Activated CD4-positive, alpha-beta T cell treated with anti-CD3 and anti-CD28 coated beads, Interleukin-2, Interleukin-4, amounts not matched to agents 100 ng/mL and 50 ng/mL, durations not matched to agents 16 hours and 8 hours (primary cell): ENCODE data around the gene LRRC4C.

Source experiments
- DNase-seq: peaks from one replicate; pipeline ENCODE4 v3.0.0-alpha.2; 2020; ENCODE audit warnings: low spot score

The LRRC4C gene

DNA sequence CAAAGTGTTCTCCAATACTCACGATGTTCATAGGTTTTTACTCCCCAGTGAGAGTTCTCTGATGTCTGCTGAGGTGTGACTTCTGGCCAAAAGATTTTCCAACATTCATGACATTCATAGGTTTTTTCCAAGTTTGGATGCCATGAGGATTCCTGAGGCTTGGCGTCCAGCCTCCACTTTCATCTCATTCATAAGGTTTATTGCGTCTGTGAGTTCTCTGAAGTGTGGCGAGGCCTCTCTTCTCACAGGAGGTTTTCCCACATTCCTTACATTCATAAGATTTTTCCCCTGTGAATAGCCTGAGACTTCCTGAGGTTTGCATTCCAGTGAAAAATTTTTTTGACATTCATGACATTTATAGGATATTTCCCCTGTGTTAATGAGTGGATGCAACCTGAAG, 1014.1 kb downstream of the LRRC4C start:
- DNase-seq: no peak

DNA sequence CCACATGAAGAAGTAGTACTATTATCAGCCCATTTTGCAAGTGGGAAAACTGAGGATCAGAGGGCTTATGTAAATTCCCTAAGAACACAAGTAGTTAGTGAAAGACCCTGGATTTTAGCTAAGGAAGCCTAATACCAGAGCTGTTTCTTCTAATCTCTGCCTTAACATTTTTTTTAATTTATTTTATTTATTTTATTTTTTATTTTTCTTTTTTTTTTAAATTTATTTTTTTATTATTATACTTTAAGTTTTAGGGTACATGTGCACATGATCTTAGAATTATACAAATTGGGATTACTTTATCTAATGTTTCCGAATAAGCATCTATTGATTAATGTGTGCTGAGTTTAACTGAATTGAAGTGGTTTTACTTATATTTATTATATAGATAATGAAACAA, 1015.3 kb downstream of the LRRC4C start:
- DNase-seq: no peak

DNA sequence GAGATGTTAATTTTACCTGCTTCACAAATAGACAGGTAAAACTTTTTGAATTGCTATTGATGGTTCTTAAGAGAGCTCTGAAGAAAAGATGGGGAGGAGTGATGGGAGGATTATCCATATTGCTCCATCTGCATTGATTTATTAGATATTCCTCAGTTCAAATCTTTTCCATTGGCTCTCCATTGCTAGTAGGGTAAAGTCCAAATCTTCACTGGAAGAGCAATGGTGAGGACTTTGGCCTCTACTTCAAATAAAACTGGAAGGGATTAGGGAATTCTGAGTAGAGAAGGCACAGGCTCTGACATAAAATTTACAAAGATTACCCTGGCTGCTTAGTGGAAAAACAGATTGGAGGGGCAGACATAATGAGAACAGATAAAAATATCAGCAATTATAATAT, 1024.1 kb downstream of the LRRC4C start:
- DNase-seq: no peak

DNA sequence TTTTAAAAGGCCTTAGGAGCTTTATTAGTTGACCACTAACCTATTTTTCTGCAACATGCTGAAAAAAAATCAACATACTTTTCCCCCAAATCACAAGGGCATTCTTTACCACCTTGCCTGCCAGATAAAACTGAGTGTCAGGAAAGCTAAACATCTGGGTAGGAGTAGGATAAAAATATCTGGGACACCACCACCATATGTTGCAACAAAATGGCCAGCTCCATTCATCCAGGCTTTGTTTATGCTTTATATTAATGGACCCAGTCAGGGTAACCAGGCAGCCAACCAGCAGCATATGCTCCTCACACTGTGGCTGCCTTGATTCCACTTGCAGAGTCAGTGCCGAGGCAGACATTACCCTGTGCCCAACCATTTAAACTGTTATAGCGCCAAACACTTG, 1024.5 kb downstream of the LRRC4C start:
- no peak for DNase-seq

DNA sequence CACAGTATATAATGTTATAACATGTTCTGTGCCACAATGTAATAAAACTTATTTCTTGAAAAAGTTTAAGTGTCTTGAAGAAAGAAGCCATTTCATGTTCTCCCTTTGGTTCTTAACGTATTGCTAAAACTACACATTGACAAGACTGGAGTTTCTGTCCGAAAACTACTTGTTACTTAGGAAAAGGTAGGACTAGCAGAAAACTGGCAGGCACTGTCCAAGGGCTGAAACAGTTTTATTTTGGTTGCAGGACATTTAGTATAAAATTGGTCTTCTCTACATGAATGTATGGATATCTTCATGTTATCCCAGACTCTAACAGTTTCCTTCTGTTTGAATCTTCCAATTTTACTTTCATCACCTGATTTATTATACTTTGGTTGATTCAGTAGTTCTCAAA, 1027.1 kb downstream of the LRRC4C start:
- no peak for DNase-seq

DNA sequence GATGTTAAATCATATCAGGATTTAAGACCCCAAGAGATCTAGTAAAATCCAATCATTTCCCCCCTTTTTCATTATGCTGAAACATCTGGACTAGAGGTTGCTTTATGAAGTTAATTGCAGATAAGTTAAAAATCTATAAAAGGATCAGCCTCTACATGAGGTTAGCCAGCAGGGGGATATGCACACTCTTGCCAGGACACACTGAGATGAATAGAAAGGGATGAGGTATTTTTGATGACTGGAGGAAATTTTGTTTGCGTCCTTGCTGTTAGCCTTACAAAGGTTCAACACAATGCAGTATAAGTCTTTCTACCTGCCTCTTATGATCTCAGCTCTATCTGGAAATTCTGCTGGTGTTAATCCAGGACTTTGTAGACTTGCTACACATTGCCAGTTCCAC, 1034.3 kb downstream of the LRRC4C start:
- DNase-seq: no peak

DNA sequence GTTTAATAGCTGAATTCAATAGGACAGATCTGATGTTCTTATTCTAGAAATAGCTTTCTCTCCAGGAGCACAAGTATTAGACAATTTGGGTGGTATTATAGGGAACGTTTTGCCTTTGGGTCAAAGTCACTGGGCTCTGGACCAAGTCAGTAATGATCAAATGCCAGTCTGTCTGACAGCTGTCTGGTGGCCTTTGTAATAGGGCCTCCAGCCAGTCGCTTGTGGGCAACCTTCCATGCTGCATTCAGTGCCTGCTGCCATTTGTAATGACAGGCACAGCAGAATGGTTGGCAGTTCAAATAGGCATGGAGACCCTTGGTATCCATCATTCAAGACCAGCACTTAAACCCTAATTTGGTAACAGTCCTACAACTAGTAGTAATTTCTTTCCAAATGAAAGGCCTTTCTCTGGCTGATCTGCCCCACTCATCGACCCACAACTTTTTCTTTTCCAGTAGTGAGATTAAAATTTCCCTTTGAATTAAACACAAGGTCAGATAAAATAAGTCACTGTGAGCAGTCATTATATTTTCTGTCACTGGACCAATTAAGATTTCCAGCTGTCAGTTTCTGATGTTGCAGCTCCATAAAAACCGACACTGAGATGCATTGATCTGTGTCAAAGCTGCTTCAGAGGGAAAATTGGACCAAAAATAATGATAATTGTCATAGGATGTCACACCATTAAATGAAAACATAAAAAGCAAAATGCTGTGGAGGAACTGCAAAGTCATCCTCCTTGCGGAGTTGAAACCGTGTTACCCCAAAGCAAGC, 1038.1 kb downstream of the LRRC4C start:
- no peak for DNase-seq

DNA sequence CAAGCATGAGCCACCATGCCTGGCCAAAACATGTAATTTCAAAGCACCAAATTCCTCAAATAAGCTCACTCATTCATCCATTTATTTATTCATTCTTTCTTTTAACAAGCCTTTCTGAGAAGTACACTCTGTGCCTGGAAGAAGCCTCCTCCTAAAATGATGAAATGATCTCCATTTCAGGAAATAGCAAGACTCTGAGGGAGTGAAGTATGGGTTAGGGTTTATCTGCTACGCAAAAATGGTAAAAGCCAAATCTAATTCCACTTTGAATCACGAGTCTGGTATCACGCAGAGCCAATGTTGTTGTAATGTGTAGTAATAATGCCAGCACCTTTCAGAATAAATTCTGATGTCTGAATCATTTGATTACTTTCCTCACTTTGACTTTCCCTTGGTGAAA, 1041.8 kb downstream of the LRRC4C start:
- no peak for DNase-seq

DNA sequence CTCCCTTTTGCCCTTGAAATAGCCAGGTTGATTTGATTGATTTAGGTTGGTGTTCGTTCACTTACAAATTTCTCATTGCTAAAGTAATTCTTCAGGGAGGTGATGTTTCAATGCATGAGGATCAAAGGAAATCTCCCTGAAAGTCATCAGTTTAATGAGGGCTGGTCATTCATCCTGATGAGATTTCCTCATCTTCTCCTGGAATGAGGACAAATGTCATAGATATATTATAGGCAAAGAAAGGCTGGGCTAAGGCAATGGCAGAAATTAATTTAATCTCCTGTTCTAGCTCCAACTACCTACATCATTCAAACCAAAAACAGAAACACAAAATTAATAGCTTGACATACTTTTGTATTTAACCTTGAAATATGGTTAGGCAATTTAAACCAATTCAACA, 1052.1 kb downstream of the LRRC4C start:
- DNase-seq: no peak

DNA sequence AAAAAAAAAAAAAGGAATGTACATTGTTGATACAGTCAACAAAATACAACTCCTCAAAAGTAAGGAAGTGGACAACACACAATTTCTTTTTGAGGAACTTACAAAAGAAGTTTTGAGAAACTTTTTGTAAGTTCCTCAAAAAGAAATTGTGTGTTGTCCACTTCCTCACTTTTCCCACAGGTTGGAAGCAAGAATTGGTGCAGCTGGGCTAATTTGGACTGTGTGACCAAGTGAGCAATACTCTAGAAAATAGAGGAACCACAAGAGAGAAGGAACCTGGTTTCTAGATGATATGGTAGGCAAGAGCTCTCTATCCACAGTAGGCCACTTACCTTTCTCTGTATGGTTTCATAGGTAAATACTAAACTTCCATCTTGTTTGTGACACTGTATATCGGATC, 1053.8 kb downstream of the LRRC4C start:
- DNase-seq: no peak

DNA sequence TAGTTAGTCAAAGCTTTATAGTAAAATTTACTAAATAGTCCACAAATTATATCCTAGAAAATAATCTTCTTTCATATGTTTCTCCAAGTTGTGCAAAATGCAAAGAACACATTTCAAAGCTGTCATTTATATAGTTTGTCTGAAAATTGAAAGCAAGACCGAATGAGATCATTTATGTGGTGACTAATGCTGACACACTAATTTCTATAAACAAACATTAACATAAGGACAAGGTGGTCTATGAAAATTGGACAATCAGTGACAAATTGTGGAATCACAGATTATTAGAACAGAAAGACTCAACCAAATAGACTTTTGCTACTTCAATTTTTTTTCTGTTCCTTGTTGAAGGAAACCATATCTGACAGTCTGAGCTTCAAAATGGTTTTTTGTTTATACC, 1056.1 kb downstream of the LRRC4C start:
- no peak for DNase-seq

DNA sequence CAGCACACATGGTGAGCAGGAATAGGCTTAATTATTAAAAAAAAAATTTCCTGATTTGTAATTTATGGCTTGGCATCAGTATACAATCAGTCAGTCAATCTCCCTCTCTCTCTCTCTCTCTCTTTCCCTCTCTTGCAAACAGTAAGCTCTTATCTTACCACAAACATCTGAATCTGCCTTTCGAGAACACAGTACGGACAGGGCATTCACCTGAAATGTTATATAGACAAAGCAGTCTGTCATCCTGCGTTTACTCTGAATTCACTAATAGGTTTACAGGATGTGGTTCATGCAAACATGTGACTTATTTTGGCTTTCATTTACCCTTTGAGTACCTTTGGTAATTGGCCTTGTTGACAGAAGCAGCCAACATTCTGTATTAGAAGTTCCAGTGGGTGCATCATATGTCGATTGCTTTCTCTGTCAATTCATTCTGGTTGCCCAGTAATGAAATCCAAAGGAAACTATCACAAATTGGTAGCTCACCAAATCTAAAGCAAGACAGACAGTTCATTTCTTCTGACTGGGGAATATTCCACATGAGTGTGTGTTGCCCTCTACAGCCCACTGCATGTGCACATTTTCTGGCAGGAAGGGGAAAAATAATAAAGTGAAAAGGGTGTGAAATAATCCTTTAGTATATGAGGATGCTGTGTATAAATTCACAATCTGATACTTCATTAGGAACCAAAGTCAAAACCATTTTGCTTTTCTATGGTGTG, 1058.2 kb downstream of the LRRC4C start:
- DNase-seq: no peak

DNA sequence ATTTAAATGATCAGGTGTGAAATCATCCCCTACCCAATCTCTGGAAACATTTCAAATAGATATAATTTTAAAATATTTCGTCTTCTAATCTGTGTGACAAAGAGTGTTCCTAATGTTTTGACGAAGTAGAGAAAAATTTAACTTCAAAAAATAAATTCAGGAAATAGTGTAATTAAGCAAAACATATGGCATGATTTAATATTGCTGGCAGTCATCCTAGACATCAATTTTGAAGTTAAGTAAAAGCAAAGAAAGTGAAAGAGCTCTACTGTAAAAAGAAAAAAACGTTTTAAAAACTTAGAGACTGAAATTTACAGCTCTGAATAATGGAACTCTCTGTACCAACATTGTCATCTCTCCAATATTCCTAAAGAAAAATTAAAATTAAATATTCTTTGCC, 1062.3 kb downstream of the LRRC4C start:
- DNase-seq: no peak

DNA sequence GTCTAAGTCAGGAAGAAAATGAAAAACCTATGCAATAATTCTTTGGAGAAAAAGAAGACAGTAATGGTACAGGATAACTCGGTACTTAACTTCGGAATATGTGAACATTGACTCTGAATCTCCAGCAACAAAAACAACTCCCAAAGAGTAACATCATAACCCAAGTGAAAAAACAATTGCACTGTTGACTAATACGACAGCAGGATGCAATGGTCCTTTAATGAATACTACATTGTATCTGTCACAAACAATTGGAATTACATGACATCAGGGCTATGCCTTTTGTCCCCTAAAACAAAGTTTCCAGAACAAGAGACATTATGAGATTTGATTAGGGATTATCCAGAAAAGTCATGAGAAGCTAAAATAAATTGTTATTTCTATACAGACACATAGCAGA, 1065.9 kb downstream of the LRRC4C start:
- no peak for DNase-seq

DNA sequence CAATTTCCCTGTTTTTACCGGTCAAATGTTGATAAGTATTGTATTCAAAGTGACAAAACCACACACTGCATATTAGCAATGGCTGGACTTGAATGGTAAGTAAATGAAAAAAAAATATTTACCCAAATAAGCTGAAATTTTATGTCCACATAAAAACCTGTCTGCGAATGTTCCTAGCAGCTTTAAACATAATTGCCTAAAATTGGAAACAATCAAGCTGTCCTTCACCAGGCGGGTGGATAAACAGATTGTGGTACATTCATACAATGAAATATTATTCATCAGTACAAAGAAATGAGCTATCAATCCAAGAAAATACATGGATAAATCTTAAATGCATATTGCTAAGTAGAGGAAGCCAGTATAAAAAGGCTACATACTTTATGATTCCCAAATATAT, 1067.8 kb downstream of the LRRC4C start:
- no peak for DNase-seq

DNA sequence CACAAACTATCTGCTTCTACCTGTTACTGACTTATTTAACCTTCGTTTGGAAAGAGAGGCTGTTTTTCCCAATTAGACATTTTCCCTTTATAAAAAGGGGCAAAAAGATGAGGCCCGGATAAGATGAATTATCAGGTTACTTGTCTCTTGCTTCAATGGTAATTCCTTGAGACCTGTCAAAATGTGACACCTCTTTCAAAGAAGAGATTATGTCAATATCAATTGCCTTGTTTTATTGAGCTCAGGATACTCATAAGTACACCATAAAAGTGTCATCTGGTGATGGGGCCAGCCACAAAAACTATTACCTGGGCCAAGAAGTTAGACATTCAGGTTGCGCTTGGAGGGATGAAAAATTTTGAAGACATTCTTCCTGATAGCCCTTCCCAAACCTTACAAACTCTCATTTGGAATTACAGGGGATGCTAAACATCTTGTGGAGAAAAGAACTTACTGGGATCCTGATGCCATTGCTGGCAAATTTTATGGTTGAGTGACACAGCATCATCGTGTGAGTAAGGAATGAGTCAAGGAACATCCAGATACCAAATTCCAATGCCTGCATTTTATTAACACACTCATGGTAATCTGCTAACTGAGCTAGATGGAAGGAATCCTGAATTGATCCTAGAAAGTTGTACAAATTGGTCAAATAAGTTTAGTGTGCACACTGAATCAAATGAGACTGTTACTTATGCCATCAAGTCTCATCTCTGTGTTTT, 1071.2 kb downstream of the LRRC4C start:
- DNase-seq: no peak

DNA sequence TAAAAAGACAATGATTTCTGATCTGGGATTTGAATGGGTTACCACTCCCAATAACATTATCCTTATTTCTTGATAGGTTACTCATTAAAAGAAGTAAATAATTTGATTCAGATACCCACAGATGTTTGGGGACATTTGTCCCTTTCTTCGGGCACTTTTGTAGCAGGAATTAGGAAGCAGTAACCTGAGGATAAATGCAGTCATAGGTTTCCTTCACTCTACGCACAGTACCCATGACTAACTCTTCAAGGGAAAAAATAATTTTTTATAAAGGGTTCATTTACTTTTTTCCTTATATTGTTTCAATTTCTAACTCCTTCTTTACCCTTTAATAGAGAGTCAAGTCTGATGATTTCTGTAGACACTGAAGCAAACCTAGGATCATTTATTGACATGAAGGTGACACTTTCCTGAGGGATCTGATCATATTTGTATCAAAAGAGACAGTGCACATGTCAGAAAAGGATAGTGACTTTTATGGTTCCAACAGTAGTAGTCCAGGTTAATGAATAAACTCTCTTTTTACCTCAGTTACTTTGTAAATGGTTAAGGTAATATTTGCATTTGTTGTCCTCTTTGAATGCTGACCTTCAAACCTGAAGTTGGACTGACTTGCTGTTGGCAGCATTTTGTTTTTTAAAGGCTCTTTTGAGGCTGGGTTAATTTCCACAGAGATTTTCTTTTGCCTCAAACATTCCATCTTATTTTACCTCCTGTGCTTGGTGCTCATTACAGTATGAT, 1072.0 kb downstream of the LRRC4C start:
- DNase-seq: no peak

DNA sequence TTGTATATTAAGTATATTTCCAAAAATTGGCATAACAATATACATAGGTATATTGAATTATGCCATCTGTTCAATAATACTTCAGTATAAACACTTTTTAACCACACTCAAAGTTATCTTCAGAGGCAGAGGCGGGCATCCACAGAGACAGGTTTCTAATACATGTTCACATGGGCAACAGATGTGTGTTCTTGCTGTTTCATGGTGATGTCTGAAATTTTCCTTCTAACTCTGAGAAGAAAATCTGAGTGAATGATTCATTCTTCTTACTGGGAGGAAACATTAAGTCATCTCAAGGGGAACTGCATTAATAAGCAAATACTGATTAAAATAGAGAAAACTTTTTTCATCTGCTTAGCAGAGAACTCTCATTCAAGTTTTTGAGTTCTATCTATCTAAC, 1074.5 kb downstream of the LRRC4C start:
- no peak for DNase-seq

DNA sequence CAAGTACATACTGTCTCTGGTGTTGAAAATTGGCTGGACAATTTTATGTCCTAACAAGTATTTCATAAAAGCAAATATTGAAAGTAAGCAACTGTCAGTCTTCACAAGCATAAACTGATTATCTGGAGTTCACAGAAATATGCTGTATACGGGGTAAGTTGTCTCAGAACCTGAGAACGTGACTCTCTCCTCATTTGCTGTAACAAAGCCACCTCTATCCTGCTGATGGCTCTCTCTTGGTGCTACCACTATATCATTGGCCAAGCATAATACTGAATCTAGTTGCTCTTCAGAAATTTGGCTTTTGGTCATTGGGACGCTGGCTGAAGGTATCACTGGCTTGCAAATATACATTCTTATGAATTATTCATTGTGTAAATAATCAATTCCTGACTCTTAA, 1078.0 kb downstream of the LRRC4C start:
- DNase-seq: no peak

DNA sequence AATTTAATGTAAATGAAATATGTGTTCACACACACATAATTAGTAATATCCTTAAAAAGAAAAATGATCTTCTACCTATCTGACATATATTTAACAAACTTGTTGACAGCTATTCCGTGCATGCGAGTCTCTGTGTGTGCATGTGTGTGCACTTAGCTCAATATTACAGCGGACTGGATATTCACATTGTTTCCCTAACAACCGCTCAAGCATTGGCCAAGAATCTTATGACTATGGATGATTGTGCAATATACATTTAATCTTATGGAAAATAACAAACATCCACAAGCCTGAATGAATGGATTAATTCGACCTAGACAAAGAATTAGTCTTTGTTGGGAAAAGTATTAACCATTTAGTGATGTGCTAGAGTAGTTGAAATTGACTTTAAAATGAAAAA, 1078.6 kb downstream of the LRRC4C start:
- no peak for DNase-seq

DNA sequence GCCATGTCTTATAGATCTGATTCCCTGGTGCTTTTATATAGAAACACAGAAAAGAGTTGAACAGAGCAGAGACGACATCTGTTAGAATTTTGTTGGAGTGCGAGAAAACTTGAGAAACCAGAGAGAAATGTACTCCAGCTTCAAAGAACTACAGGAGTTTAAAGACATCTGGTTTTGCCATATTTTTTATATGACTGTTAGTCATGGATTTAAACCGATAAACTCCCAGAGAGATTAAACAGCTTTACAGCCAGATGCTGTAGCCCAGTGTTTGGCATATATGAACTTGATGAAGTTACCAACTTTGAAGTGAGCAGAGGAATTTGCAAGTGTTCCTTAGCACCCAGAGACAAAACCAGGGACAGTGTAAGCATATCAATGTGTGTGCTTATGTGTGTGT, 1083.1 kb downstream of the LRRC4C start:
- DNase-seq: no peak

DNA sequence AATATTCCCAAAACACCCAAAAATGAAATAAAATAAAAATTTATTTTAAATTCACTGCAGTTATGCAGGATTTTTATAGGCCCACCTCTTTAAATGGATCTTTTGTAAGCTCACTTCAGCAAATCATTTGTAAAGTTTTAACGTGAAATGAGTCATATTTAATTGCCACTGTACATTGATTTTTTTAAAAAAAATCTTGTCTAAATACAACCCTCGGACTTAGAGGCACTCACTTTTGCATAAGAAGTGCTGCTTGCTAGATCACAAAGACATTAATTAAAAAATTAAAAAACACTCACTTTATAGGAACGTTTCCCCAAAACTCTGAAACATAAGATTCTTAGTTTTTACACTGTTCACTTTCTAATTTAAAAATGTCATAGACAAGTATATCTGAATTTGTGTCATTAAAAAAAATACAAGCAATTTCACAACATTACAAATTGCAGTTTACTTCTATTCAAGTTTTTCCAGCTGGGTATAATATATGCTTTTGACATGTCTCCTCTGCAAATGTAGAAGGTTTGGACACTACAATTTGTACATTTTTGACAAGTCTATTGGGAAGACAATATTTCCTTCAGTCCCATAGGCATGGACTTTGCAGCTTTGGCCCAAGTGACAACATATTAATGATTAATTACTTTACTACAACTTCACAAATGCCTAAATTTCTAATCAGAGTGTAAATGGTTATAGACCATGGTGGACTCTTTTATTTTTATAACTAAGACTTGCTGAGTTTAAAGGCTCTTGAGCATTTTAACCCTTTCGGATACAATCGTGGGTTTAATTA, 1088.4 kb downstream of the LRRC4C start:
- DNase-seq: no peak
